Epithelial cell of esophagus (primary cell): ENCODE results near the gene GPR82.

Experiments
- DNase-seq: peaks from one replicate; pipeline ENCODE4 v3.0.0; 2010; ENCODE audit warnings: low read depth
- H3K4me3 ChIP-seq: 2 replicates; pipeline ENCODE4 v1.5.1; 2011; ENCODE audit warnings: mild to moderate bottlenecking, low read length, control low read depth
- CTCF ChIP-seq: IDR thresholded peaks from 2 replicates; pipeline ENCODE4 v1.5.1; 2011; ENCODE audit warnings: low read depth, mild to moderate bottlenecking, low read length, control low read depth, inconsistent platforms; ENCODE audit not compliant: insufficient read depth; ENCODE audit errors: missing control alignments

GPR82 gene

GRCh38 chrX:41758401-41758800 lies 34.4 kb downstream of the GPR82 start:
- H3K4me3 ChIP-seq: no peak overlapping the region
- TF ChIP-seq CTCF: no peak
- no peak for DNase-seq

- peak; percentile 11 for DNase-seq
- TF ChIP-seq CTCF: peak; percentile 26
- H3K4me3 ChIP-seq: no peak overlapping the region
Observed at GRCh38 chrX:41759817-41760216, 35.8 kb downstream of the GPR82 start.

- TF ChIP-seq CTCF: no peak
- no peak overlapping the region for H3K4me3 ChIP-seq
- no peak for DNase-seq
Observed at GRCh38 chrX:41761169-41761568, 37.2 kb downstream of the GPR82 start.

GRCh38 chrX:41761702-41762101 lies 37.7 kb downstream of the GPR82 start:
- TF ChIP-seq CTCF: no peak
- DNase-seq: no peak
- no peak overlapping the region for H3K4me3 ChIP-seq

GRCh38 chrX:41779030-41779564 lies 55.1 kb downstream of the GPR82 start:
- peak; percentile 78 for DNase-seq
- TF ChIP-seq CTCF: no peak
- H3K4me3 ChIP-seq: no peak overlapping the region
